Activated CD4-positive, alpha-beta T cell treated with anti-CD3 and anti-CD28 coated beads, Interleukin-2, amount 50 U/mL, for 24 hours (primary cell): ENCODE results near the gene LMOD3.

ENCODE experiments used
- DNase-seq, 2 donors: peaks; one replicate each; pipeline ENCODE4 v3.0.0-alpha.2; 2020; ENCODE audit warnings: low read depth in 1 of 2, low spot score in 1 of 2

Gene LMOD3

GRCh38 chr3:69094467-69095205 lies 27.8 kb downstream of the LMOD3 start:
- DNase-seq = no peak

GRCh38 chr3:69092030-69092516 lies 30.3 kb downstream of the LMOD3 start:
- DNase-seq = no peak

- DNase-seq = no peak
Measured at GRCh38 chr3:69091389-69092029, 30.9 kb downstream of the LMOD3 start.

- no peak for DNase-seq
Measured at GRCh38 chr3:69090021-69090420, 32.4 kb downstream of the LMOD3 start.

GRCh38 chr3:69088063-69088462 lies 34.3 kb downstream of the LMOD3 start:
- DNase-seq = no peak

GRCh38 chr3:69087030-69087791 lies 35.2 kb downstream of the LMOD3 start:
- no peak for DNase-seq

GRCh38 chr3:69085833-69086722 lies 36.3 kb downstream of the LMOD3 start:
- peak; percentile 33 to 76 for DNase-seq

- no peak for DNase-seq
Measured at GRCh38 chr3:69085168-69085832, 37.1 kb downstream of the LMOD3 start.

GRCh38 chr3:69084326-69085167 lies 37.8 kb downstream of the LMOD3 start, which contains the start of gene ARL6IP5:
ARL6IP5 (plus strand) TSS chr3:69084937; CDS start chr3:69085048, 111 bp downstream.
- peak; percentile 74 to 87 for DNase-seq

GRCh38 chr3:69082805-69083204 lies 39.6 kb downstream of the LMOD3 start:
- peak; percentile 36 to 83 for DNase-seq

GRCh38 chr3:69082361-69082760 lies 40.0 kb downstream of the LMOD3 start:
- no peak for DNase-seq

GRCh38 chr3:69081583-69082262 lies 40.7 kb downstream of the LMOD3 start:
- DNase-seq = no peak

- peak; percentile 79 to 89 for DNase-seq
Measured at GRCh38 chr3:69080233-69080920, 42.0 kb downstream of the LMOD3 start, which contains the start of gene UBA3. UBA3 (minus strand) TSS chr3:69080365; CDS start chr3:69080353, 12 bp downstream.

GRCh38 chr3:69079269-69080159 lies 42.9 kb downstream of the LMOD3 start:
- no peak for DNase-seq

GRCh38 chr3:69072928-69073327 lies 49.5 kb downstream of the LMOD3 start:
- no peak for DNase-seq

- no peak for DNase-seq
Measured at GRCh38 chr3:69066121-69066520, 56.3 kb downstream of the LMOD3 start.
